Activated CD4-positive, alpha-beta T cell treated with anti-CD3 and anti-CD28 coated beads, Interleukin-2, amount 50 U/mL, for 4 hours (primary cell): ENCODE data around the gene AEBP2.
"Not testable (repeated sequence)": the region's sequence is repeated elsewhere in the genome, so short reads cannot be mapped to it uniquely, and the experiment has no call there.

Source experiments
- DNase-seq, 2 experiments: peaks; one replicate each; pipeline ENCODE4 v3.0.0-alpha.2; 2020

AEBP2 gene

DNA sequence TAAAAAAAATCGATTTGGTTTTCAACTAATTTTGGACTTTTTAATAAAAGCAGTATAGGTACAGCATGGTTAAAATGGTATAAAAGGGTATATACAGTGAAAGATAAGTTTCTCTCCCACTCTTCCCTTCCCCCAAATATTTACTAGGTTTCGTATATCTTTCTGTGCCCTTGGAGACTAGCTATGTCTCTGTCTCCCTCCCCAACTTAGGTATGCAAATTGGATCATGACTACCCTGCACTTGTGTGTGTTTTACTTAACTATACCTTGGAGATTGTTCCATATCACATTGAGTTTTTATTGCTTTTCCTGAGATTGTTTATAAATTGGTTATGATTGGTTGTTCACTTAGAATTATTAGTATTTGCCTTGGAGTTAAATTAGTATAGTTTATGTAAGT lies 19.4 kb downstream of the AEBP2 start:
- no peak for DNase-seq

DNA sequence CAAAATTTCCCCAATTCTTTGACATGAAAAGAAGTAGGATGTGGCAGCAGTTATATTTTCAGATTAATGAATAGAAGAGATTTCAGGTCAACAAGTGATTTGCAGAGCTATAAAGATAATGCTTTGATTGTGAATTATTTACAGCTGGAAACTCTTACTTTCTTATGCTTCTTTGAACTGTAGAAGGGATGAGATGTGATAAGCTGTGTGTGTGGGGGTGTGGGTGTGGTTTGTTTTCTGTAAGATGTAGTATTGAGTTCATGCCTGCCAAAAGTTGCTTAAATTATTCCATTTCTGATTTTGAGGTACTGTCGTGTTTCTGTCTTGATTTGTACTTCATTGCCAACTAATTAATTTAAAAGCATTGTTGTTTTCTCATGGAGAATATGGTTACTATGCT lies 22.7 kb downstream of the AEBP2 start:
- DNase-seq: peak; percentile 36 to 39

- DNase-seq: no peak
Measured at GRCh38 chr12:19462406-19462805, 23.1 kb downstream of the AEBP2 start.

- DNase-seq: no peak
Measured at GRCh38 chr12:19464192-19464580, 24.9 kb downstream of the AEBP2 start.

DNA sequence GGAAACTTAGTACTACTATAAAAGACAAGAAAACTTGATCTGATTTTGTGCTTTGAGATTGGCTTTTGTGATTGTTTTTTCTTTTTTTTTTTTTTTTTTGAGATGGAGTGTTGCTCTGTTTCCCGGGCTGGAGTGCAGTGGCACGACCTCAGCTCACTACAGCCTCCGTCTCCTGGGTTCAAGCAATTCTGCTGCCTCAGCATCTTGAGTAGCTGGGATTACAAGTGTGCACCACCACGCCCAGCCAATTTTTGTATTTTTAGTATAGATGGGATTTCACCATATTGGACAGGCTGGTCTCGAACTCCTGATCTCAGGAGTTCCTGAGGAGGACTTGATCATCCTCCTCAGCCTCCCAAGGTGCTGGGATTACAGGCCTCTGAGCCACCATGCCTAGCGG lies 26.4 kb downstream of the AEBP2 start:
- DNase-seq: no peak

DNA sequence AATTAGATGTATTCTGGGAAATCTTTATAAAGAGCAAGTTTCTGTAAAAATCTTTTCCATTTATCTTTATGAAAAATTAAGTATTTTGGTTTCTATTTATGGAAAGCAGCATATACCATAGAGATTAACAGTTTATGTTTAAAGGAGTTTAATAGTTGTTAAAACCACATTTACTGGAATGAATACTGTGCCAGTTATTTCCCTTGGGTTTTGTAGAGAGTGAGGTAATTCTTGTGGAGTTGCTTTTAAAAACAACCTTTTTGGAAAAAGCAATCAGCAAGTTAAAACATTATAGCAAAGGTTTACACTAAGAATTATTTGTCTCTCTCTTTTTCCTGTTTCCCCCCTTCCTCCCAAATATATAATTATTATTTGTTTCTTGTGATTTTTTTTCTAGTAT lies 34.9 kb downstream of the AEBP2 start:
- DNase-seq: no peak

GRCh38 chr12:19475884-19476505 lies 36.7 kb downstream of the AEBP2 start:
- not testable (repeated sequence) for DNase-seq

- no peak for DNase-seq
Measured at GRCh38 chr12:19477071-19477470, 37.8 kb downstream of the AEBP2 start.

GRCh38 chr12:19480459-19480858 lies 41.2 kb downstream of the AEBP2 start:
- no peak for DNase-seq

DNA sequence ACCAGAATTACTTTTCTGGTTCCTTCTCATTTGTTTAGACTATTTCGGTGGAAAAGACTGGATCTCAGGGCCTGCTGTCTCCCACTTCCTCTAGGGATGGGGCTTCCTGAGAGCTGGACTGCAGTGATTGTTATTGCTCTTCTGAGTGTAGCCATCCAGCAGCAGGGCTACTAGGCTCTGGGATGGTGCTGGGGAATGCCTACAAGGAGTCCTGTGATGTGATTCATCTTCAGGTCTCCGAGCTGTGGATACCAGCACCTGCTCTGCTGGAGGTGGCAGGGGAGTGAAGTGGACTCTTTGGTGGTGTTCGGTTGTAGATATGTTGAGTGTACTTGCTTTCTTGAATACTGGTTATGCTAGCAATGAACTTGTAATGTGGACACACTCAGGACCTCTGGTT lies 42.7 kb downstream of the AEBP2 start:
- no peak for DNase-seq

DNA sequence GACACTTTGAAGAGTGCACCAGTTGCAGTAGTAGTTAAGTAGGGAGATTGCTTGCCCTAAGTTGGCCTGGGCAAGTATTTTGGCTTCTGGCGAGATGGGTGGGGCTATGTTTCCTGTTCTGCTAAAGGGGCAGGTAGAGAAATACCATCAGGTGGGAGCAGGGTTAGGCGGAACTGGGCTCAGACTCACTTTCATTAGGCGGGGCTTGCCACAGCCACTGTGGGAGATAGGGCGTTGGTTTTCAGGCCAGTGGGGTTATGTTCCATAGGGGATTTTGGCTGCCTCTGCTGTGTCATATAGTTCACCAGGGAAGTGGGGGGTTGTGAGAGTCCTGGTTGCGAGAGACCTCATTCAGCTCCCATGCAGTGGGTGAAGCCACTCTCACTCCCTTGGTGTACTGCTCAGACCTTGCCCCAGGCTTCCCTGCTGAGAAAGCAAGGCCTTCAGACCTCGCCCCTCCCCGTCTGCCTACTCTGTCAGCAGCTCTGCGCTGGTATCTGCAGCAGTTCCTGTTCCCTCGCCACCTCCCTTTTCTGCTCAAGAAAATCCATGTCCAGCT lies 43.3 kb downstream of the AEBP2 start:
- peak; percentile 28 to 29 for DNase-seq

- DNase-seq: no peak
Measured at GRCh38 chr12:19483727-19484126, 44.4 kb downstream of the AEBP2 start.

DNA sequence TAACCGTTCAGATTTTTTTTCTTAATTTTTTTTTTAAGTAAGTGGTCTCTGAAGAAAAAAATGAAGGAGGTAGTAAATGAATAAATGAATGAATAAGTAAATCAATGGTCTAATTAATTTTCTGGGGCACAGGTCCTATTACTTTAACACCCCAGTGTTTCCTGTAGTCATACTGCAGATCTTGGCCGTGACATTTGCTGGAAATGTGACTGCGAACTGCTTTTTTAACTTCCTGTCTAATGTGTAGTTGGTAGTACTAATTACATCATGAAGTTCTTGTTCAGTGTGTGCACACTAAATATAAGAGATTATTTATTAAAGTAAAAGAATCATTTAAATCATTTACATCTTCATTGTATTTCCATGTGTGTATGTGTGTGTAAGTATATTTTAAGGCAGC lies 45.4 kb downstream of the AEBP2 start:
- DNase-seq: no peak

GRCh38 chr12:19485240-19485639 lies 45.9 kb downstream of the AEBP2 start:
- DNase-seq: no peak

DNA sequence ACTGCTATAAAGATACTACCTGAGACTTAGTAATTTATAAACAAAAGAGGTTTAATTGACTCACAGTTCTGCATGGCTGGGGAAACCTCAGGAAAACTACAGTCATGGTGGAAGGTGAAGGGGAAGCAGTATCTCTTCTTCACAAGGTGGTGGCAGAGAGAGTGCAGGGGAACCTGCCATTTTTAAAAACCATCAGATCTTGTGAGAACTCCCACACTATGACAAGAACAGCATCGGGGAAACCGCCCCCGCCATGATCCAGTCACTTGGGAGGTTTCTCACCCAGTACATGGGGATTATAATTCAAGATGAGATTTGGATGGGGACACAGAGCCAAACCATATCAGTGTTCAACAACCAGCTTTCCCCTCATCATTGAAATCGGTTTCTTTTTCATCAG lies 49.9 kb downstream of the AEBP2 start:
- DNase-seq: peak in 1 of 2 experiments; percentile 5

- DNase-seq: no peak
Measured at GRCh38 chr12:19490908-19491307, 51.6 kb downstream of the AEBP2 start.

GRCh38 chr12:19491863-19492262 lies 52.6 kb downstream of the AEBP2 start:
- no peak for DNase-seq

DNA sequence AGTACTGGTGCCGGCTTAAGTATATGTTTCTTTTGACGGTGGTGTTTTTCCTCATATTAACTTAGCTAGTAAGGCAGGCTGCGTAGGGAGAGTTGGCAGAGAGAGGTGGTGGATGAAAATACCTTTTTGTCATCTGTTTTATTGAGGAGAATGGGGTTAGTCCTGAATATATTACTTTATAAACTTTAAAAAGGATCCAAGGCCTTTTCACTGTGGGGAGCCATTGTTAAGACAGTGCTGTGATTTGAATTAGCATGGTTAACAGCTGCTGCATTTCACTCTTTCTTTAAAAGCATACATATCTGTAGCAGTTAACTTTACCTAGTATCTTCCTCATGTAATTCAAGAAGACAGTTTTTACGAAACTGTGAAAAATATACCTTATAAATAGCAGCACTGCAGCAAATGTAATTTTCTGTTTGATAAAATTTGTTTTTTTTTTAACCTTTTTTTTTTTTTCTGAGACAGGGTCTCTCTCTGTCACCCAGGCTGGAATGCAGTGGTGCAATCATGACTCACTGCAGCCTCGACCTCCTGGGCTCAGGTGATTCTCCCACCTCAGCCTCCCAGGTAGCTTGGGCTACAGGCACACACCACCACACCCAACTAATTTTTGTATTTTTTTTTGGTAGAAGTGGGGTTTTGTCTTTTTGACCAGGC lies 57.1 kb downstream of the AEBP2 start:
- DNase-seq: no peak

DNA sequence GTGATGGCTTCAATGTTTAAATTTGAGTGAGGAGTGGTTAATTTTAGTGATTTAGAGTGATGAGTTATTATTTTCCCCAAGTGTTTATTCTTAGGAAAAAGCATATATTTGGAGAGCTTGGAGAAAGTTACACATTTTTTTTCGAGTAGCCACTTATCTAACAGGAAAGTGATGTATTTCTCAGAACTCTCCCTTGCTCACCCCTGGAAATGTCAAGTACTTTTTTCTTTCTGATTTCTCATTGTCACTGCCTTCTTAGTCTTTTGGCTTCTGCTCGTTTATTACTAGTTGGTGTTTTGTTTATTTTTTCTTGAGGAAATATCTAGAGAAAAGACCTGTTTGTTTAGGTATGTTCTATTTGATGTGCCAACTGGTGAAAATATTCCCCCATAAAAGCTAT lies 58.8 kb downstream of the AEBP2 start:
- DNase-seq: no peak

- no peak for DNase-seq
Measured at GRCh38 chr12:19499030-19499429, 59.7 kb downstream of the AEBP2 start.

DNA sequence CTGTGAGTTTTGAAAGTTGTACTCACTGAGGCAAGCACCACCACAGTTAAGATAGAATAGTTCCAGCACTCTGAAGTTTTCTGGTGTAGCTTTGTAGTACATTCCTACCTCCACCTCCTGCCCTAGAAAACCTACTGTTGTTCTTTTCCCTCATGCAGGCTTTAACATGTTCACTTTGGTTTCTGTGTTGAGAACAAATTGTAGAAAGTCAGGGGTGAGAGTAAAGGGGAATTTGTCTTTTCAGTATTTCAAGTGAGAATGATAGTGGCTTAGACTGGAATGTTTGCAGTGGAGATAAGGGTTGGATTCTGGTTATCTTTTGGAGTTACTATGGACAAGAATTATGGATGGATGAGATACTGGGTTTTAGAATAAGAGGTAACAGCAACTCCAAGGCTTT lies 67.2 kb downstream of the AEBP2 start:
- DNase-seq: no peak

- no peak for DNase-seq
Measured at GRCh38 chr12:19507823-19508222, 68.5 kb downstream of the AEBP2 start.

GRCh38 chr12:19510461-19510860 lies 71.2 kb downstream of the AEBP2 start:
- no peak for DNase-seq

GRCh38 chr12:19515179-19515578 lies 75.9 kb downstream of the AEBP2 start:
- DNase-seq: no peak

DNA sequence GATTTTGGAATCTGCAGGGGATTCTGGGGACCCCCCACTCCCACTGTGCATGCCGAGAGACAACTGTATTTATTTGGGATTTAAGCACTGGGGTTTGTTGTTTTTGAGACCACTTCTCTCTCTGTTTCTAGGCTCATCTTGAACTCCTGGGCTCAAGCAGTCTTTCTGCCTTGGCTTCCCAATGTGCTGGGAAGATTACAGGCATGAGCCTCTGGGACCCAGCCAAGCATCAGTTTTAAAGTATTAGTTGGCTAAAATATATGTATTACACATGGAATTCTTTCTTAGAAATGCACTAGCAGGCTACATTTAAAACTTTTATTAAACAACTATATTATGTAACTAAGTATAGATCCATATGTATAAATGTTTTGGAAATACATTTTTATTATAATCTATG lies 78.3 kb downstream of the AEBP2 start:
- DNase-seq: no peak
